ENCODE data around the gene DMD.
"Not testable (repeated sequence)": the region's sequence is repeated elsewhere in the genome, so short reads cannot be mapped to it uniquely, and the experiment has no call there.

The DMD gene

DNA sequence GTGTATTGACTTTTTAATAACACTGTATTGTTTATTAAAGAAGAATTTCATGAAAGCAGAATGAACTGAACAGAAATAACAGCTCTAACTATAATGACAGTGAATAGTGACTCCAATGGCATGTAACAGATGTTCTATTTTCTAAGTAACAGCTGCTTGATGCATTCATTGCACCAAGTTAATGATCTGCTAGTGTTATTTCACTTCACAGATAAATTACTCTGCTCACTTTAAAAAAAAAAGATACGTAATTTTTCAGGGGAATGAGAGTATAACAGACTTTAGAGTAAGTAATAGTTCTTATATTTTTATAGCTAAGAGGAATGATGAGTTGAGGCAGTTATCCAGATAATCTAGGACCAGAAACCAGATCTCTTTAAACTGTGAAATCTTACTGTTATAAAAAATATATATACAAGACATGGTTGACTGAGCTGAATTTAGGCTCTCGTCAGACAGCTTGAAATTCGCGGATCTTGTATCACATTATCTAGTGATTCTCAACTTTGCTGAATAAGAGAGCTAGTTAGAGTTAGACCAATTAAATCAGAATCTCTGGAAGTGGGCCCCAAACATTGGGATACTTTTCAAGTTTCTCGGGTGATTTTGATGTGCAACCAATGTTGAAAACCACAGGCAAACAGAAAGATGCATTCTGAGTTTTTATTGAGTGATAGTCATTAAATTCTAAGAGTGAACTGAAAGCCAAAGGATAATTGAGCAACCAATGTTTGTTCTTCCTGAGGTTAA, 840.7 kb downstream of the DMD start:
- FAIRE-seq (no peak), DNase-seq (ENCODE audit: insufficient read length, low spot score) (no peak)

- no peak for DNase-seq (ENCODE audit: insufficient read length, low spot score)
- FAIRE-seq: no peak
These were observed 917.2 kb downstream of the DMD start for GRCh38 chrX:32293962-32294700.

- DNase-seq (ENCODE audit: insufficient read length, low spot score) (no peak), FAIRE-seq (no peak)
These were observed 922.0 kb downstream of the DMD start for GRCh38 chrX:32289356-32289755.

DNA sequence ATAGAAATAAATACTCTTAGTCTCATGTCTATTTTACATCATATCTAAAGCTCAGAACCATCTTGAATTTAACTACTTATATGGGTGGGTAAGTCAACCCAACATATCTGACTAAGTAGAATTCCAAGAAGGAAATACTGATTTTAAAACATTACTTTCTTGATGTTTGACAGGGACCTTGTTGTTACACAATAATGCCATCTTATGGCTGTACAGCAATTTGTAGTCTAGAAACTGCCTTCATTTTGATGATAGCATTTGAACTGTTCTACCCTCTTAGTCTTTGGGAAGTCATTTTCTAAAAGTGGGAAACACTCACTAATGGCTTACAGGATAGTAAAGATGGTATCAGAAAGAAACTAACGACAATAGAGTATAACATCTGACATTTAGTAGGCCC, 929.5 kb downstream of the DMD start:
- DNase-seq (ENCODE audit: insufficient read length, low spot score) (no peak), FAIRE-seq (no peak)

GRCh38 chrX:32280921-32281320, 930.4 kb downstream of the DMD start:
- no peak for DNase-seq (ENCODE audit: insufficient read length, low spot score)
- no peak for FAIRE-seq

DNA sequence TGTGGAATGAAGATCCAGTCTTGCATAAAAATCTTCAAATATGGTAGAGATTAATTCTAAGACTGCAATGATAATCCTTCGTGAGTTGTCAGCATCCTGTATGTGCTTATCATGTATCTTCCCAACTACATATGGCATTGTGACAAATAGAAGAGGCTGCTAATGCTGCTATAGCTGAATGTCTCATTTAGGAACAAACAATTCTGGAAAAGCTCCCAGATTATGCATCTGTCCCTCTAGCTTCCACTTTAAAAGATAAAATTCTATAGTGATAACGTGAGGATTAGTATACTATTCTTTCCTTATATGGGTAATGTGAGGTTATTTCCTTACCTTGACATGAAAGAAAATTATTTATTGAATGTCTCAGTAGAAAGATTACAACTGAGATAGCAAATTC, 930.9 kb downstream of the DMD start:
- FAIRE-seq: no peak
- DNase-seq (ENCODE audit: insufficient read length, low spot score): no peak

DNA sequence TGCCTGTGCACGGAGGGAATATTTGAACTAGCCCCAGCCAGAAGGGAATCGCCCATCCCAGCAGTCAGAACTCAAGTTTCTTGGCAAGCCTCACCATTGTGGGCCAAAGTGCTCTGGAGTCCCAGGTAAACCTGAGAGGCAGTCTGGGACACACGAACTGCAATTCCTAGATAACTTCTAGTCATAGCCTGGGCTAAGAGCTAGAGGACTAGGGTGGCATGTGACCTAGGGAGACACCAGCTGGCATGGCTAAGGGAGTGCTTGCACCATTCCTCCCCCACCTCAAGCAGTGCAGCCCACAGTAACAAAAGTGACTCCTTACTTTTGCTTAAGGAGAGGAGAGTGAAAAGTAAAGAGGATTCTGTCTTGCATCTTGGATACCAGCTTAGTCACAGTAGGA, 935.2 kb downstream of the DMD start:
- no peak for DNase-seq (ENCODE audit: insufficient read length, low spot score)
- FAIRE-seq: no peak

DNA sequence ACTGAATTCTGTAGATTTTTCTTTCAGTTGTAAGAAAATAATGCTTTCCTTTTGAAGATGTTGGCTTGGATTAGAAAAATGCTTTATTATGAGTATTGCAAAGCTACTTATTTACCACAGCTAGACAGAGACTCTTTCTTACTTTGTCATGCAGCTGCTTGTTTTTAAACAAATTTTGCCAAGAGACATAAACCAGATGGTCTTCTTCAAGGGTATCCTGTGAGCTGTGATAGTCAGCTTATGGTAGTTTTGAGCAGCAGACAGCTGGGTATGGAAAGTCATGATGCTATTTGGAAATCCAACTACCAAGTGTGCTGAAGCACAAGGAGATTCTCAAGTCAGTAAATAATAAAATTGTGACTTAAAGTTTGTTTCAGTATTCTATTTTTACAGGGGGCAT, 941.5 kb downstream of the DMD start:
- no peak for DNase-seq (ENCODE audit: insufficient read length, low spot score)
- FAIRE-seq: no peak

DNA sequence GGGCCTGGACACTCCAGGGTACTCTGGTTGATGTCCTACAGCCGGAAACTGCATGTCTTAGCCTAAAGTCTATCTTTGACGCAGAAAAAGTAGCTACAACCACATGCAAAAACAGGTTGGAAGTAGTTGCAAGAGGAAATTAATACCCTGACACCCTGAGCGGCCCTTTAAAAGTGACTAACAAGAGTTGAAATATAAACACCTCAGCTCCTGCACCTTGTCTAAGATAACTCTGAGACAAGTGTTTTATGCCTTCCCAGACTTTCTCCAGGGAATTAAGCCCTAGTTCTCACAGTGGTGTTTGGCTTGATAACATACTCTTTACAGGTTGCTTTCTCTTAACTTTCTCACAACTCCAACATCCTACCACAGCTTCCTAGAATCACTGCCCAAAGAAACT, 943.1 kb downstream of the DMD start:
- FAIRE-seq (no peak), DNase-seq (ENCODE audit: insufficient read length, low spot score) (no peak)

DNA sequence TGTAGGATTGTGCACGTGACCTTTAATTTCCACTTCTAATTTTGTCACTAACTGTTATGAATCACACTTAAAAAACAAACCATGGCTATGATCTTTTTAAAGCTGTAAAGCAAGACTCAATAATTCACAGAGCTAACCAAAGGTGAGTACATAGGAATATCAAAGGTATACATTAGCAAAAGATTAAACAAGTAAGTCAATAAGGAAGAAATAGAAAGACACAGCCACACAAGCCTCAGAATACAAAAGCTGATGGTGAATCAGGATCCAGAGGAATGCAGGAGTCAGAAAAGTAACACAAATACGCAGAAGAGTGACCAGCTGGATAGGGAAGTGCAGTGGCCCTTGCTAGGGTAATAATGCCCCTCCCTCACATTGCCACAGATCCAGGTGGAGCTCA, 943.6 kb downstream of the DMD start:
- FAIRE-seq (no peak), DNase-seq (ENCODE audit: insufficient read length, low spot score) (no peak)

DNA sequence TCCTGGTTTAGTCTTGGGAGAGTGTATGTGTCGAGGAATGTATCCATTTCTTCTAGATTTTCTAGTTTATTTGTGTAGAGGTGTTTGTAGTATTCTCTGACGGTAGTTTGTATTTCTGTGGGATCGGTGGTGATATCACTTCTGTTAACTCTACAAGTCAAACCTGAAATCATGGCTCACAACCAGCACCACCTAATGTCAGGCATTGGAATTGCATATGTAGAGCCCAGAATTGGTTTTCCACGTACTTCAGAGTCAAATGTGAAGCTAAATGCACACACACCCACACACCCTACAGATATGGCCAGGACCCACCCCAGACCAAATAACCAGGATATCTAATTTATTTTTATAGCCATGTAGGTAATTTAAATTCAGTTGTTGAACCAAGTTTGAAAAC, 964.7 kb downstream of the DMD start:
- DNase-seq (ENCODE audit: insufficient read length, low spot score); FAIRE-seq: not testable (repeated sequence)

DNA sequence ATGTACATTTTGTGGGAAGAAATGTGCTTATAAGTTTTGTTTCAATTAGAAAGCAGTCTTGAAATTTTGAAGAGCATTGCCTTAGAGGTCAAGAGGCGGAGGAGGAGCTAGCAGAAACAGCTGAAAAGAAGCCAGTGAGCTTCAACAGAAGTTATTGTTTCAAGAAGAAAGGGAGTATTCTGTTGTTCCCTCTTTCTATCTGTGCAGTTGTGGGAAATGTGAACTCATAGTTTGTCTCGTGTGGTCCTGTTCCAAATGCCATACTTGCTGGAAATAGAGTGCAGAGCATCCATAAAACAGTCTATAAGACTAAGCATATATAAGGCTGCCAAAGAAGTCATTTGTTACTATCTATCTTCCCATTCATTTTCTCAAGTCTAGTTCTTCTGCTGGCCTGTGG, 1015.7 kb downstream of the DMD start:
- FAIRE-seq (no peak), DNase-seq (ENCODE audit: insufficient read length, low spot score) (no peak)

GRCh38 chrX:32191316-32191715, 1020.0 kb downstream of the DMD start:
- no peak for DNase-seq (ENCODE audit: insufficient read length, low spot score)
- FAIRE-seq: no peak

GRCh38 chrX:32185160-32185559, 1026.2 kb downstream of the DMD start:
- no peak for DNase-seq (ENCODE audit: insufficient read length, low spot score)
- FAIRE-seq: no peak

- FAIRE-seq (no peak), DNase-seq (ENCODE audit: insufficient read length, low spot score) (no peak)
These were observed 1028.3 kb downstream of the DMD start for GRCh38 chrX:32183066-32183465.

GRCh38 chrX:32176510-32176909, 1034.8 kb downstream of the DMD start:
- FAIRE-seq: peak; percentile 62
- DNase-seq (ENCODE audit: insufficient read length, low spot score): no peak

- FAIRE-seq: no peak
- DNase-seq (ENCODE audit: insufficient read length, low spot score): no peak
These were observed 1040.9 kb downstream of the DMD start for GRCh38 chrX:32170481-32170880.

GRCh38 chrX:32155044-32155638, 1056.2 kb downstream of the DMD start:
- DNase-seq (ENCODE audit: insufficient read length, low spot score) (no peak), FAIRE-seq (peak; percentile 40)

- no peak for DNase-seq (ENCODE audit: insufficient read length, low spot score)
- no peak for FAIRE-seq
These were observed 1057.8 kb downstream of the DMD start for GRCh38 chrX:32153585-32153984.

DNA sequence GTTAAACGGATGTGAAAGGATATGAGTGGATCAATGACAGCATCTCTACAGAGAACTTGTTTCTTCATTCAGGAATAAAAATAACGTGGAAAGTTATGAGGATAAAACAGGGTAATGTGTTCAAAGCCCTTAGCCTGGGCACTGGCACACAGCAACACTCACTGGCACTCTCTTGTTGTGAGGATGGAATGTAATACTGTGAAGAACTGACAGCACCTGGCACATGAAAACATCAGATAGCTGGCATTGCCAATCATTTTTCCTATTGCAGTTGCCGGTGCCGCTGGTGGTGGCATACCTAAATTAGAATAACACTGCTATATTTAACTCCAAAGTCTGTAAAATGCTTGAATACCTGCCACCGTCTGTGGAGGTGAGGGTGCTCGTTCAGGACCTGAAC, 1061.2 kb downstream of the DMD start:
- FAIRE-seq: no peak

DNA sequence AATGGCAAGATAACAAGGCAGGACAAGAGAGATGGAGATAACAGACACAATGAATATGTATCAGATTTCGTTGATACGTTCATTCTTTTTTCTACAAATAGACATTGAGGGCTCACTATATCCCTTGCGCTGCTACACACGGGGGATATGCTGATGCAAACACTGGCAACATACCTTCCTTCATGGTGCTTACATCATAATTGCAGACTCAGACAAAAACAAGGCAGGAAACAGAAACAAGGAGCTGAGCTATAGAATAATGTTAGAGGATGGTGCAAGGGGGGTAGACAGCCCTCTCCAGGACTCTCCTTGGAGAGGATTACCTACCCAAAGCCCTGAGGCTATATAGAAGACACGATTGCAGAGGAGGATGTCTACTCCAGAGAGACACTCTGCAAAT, 1069.5 kb downstream of the DMD start:
- no peak for DNase-seq (ENCODE audit: insufficient read length, low spot score)
- no peak for FAIRE-seq

More for the DNA sequence above, 1061.2 kb downstream of the DMD start:
- no peak for DNase-seq (ENCODE audit: insufficient read length, low spot score)

- FAIRE-seq: no peak
- DNase-seq (ENCODE audit: insufficient read length, low spot score): no peak
These were observed 1071.9 kb downstream of the DMD start for GRCh38 chrX:32139476-32139875.

Data from HTR-8/SVneo (cell line).